ENCODE results near the gene PCNP. TPM values are rescaled to one million over a fixed set of nuclear protein-coding genes. Genes with fewer than 3 reads are reported as not detected.
"Not testable (repeated sequence)": the region's sequence is repeated elsewhere in the genome, so short reads cannot be mapped to it uniquely, and the experiment has no call there.

Gene PCNP
- total and polyA plus RNA-seq, 9 of the 15 experiments (the other 6 are each of a cell fraction or from before 2014, with no cell fraction given) = 54.3 to 170 (median 150) TPM

DNA sequence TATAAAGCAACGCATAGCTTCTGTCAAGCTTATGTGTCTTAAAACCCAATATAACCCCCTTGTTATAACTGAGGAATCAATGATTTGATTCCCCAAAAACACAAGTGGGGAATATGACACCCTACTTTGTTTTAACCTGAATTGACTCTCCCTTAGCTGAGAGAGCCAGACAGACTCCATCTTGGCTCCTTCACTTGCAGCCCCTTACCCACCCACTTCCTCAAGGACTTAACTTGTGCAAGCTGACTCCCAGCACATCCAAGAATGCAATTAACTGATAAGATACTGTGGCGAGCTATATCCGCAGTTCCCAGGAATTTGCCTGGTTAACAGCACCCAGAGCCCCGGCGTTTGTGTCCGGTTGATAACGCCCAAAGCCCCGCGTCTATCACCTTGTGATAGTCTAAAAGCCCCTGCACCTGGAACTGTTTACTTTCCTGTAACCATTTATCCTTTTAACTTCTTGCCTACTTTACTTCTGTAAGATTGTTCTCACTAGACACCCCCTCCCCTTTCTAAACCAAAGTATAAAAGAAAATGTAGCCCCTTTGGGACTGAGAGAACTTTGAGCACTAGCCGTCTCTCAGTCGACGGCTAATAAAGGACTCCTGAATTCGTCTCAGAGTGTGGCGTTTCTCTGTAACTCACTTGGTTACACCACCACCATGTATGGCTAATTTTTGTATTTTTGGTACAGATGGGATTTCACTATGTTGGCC lies 67.6 kb downstream of the PCNP start (continued):
- TF ChIP-seq, protein P1, sequence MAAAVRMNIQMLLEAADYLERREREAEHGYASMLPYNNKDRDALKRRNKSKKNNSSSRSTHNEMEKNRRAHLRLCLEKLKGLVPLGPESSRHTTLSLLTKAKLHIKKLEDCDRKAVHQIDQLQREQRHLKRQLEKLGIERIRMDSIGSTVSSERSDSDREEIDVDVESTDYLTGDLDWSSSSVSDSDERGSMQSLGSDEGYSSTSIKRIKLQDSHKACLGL (CRISPR knock-in tag; IDR thresholded peaks at IDR 0.05; ENCODE audit: borderline replicate concordance, poor library complexity, severe bottlenecking) = peak; percentile 96
- TF ChIP-seq HIVEP1 (CRISPR knock-in tag; IDR thresholded peaks at IDR 0.05) = peak; percentile 99
- 0 out of 2 replicates have a peak, but pooled peaks have one; percentile 70 for TF ChIP-seq CHCHD3 (CRISPR knock-in tag; IDR thresholded peaks at IDR 0.05)
- peak; percentile 64; the same call in 1 of the 2 replicates for TF ChIP-seq ZNF507 (tag; conservative IDR thresholded peaks at IDR 0.05)
- TF ChIP-seq HSF4 (CRISPR knock-in tag; IDR thresholded peaks at IDR 0.05; ENCODE audit: borderline replicate concordance) = peak; percentile 99
- TF ChIP-seq RNF2 (IDR thresholded peaks at IDR 0.05) = peak; percentile 78; the same call in 1 of the 2 replicates
- TF ChIP-seq HMG20A (CRISPR knock-in tag; conservative IDR thresholded peaks at IDR 0.05) = peak; percentile 98
- peak; percentile 100 for TF ChIP-seq ZNF76 (CRISPR knock-in tag; IDR thresholded peaks at IDR 0.05; ENCODE audit: borderline replicate concordance)
- TF ChIP-seq HMG20B (CRISPR knock-in tag; IDR thresholded peaks at IDR 0.05) = peak; percentile 91
- peak; percentile 90; the same call in 1 of the 2 replicates for TF ChIP-seq SLC30A9 (CRISPR knock-in tag; IDR thresholded peaks at IDR 0.05)
- TF ChIP-seq ZKSCAN8 (CRISPR knock-in tag; IDR thresholded peaks at IDR 0.05) = peak; percentile 95
- peak; percentile 57 for TF ChIP-seq SMARCE1 (IDR thresholded peaks at IDR 0.05)
- not testable (repeated sequence) for TF ChIP-seq MYC (IDR thresholded peaks at IDR 0.05; ENCODE audit: low read depth, low read length)
- TF ChIP-seq MYC (CRISPR knock-in tag; IDR thresholded peaks at IDR 0.05; ENCODE audit: borderline replicate concordance, low read depth) = peak; percentile 100
- TF ChIP-seq MTA1 (IDR thresholded peaks at IDR 0.05; ENCODE audit: borderline replicate concordance) = peak; percentile 84
- peak; percentile 71 for TF ChIP-seq NCOR1 (IDR thresholded peaks at IDR 0.05)
- peak in 1 of 2 experiments; percentile 64; a peak in 2 of 4 replicates for TF ChIP-seq RAD21 (CRISPR knock-in tag; conservative IDR thresholded peaks at IDR 0.05 in 1 of 2, IDR thresholded peaks at IDR 0.05 in 1 of 2)
- TF ChIP-seq ZNF639 (CRISPR knock-in tag; conservative IDR thresholded peaks at IDR 0.05 in 1 of 2, IDR thresholded peaks at IDR 0.05 in 1 of 2) = peak in 1 of 2 experiments; percentile 95; a peak in 2 of 4 replicates
- TF ChIP-seq NR4A1 (CRISPR knock-in tag; IDR thresholded peaks at IDR 0.05) = peak; percentile 100
- TF ChIP-seq NR4A1 (tag; IDR thresholded peaks at IDR 0.05) = peak; percentile 100
- TF ChIP-seq PML (IDR thresholded peaks at IDR 0.05; ENCODE audit: low read length) = peak; percentile 60; the same call in 1 of the 2 replicates
- peak; percentile 96 for TF ChIP-seq ZNF140 (CRISPR knock-in tag; IDR thresholded peaks at IDR 0.05)
- peak; percentile 98 for TF ChIP-seq ZNF584 (CRISPR knock-in tag; IDR thresholded peaks at IDR 0.05; ENCODE audit: low read depth)
- TF ChIP-seq DDX20 (tag; IDR thresholded peaks at IDR 0.05; ENCODE audit: low read depth) = peak; percentile 99
- TF ChIP-seq ZFX (CRISPR knock-in tag; IDR thresholded peaks at IDR 0.05) = peak; percentile 16; the same call in 1 of the 2 replicates
- TF ChIP-seq, protein P2, sequence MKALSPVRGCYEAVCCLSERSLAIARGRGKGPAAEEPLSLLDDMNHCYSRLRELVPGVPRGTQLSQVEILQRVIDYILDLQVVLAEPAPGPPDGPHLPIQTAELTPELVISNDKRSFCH (CRISPR knock-in tag; IDR thresholded peaks at IDR 0.05) = peak; percentile 98
- TF ChIP-seq, protein P2 (tag; IDR thresholded peaks at IDR 0.05) = peak; percentile 100
- peak; percentile 98 for TF ChIP-seq GTF2A2 (tag; IDR thresholded peaks at IDR 0.05)

Measured in K562 (cell line).